ENCODE results near the gene SCN5A.

Gene SCN5A

DNA sequence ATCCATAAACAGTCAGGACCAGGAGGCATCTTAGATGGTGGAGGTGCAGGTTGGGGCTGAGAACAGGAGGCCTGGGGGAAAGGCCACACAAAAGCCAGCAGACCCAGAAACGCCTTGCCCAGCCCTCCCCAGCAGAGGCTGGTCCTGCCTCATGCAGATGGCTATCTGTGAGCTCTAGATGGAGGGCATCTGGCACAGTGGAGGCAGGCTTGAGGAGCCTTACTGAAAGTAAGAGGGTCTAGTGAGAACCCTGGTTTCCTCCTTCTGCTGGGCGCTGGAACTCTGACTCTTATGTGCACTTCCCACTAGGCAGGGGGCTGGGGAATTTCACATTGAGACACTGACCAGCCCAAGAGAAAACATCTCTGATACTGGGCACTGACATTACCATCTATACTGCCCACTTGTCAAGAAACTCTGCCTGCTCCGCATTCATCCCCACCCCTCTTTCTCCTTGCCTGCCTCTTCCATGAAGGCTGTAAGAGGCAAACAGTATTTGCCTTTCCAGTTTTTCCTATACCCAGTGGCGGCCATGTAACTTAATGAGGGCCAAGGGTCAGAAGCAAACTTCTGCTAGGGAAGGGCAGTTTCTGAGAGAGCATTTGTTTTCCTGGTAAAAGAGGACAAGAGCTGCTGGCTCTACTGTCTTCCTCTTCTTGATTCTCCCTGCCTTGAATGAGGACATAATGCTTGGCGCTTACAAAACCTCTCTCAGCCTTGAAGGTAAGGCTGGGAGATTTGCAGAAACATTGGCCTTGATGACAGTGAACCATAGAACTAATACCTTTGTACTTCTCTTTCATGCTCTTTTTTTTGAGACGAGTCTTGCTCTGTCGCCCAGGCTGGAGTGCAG lies 4.4 kb upstream of the SCN5A start:
- CTCF ChIA-PET: interaction anchor here (1.8 to 4.0 kb wide), 4 partner anchors 129 to 158 kb away, joined by 13 to 68 read pairs (median 39); partner anchors contain the start of gene EXOG
- DNase-seq: no peak
- peaks cover 49% of the 10 kb centered on the region for H3K27me3 Mint-ChIP-seq
- no peak overlapping the region for H3K27ac Mint-ChIP-seq
- H3K9me3 Mint-ChIP-seq: no peaks in the 10 kb centered on the region
- no peak overlapping the region for H3K4me3 Mint-ChIP-seq
- no peaks in the 10 kb centered on the region for H3K36me3 Mint-ChIP-seq
- no peaks in the 10 kb centered on the region for H3K4me1 Mint-ChIP-seq

DNA sequence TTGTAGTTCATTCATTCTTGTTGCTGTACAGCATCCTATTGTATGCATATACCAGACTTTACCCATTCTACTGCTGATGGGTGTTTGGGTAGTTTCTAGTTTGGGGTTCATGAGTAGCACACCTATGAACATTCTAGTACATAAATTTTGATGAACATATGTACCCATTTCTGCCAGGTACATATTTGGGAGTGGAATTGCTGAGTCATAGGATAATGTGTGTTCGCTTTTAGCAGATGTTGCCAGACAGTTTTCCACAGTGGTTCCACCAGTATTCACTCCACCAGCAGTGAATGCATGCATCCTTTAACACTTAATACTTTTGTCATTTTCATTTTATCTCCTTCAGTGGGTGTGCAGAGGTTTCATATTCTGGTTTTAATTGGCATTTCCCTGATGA lies 3.4 kb upstream of the SCN5A start:
- no peak overlapping the region for H3K27ac Mint-ChIP-seq
- no peaks in the 10 kb centered on the region for H3K36me3 Mint-ChIP-seq
- peaks cover 5% of the 10 kb centered on the region for H3K4me1 Mint-ChIP-seq
- no peaks in the 10 kb centered on the region for H3K9me3 Mint-ChIP-seq
- H3K4me3 Mint-ChIP-seq: no peak overlapping the region
- peaks cover 40% of the 10 kb centered on the region for H3K27me3 Mint-ChIP-seq
- CTCF ChIA-PET: interaction anchor here (0.7 to 4.0 kb wide), 3 partner anchors 19 to 157 kb away, joined by 3 to 68 read pairs (median 23); partner anchors contain the start of gene EXOG
- no peak for DNase-seq

DNA sequence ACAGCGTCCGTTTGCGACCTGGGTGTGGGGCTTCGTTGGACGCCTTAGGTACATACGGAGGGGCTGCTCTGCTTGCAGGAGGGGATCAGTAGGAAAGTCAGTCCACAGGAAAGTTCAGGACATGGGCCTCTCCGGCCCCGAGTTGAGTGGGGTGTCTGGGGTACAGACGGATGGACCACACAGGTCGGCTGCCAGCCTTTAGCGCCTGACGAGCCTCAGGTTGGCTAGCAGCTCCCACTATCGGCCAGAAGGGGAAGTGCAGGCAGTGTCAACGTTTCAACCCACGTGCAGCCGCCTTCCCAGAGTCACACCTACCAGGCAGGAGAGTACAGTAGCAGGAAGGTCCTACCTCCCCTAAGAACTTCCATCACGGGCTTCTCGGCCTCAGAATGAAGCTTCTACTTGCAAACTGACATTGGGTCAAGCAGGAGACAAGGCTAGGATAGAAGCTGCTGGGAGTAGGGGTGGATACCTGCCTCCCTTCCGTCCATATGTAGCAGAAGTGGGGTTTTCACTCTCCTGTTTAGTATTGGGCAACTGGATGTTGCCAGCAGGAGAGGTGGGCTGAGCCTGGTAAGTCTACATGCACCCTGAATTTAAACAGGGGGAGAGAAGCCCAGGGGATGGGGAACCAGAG lies 1.8 kb upstream of the SCN5A start:
- H3K27me3 Mint-ChIP-seq: peaks cover 23% of the 10 kb centered on the region
- H3K36me3 Mint-ChIP-seq: no peaks in the 10 kb centered on the region
- no peak overlapping the region for H3K27ac Mint-ChIP-seq
- peak; percentile 77 for DNase-seq
- H3K9me3 Mint-ChIP-seq: no peaks in the 10 kb centered on the region
- no peak overlapping the region for H3K4me3 Mint-ChIP-seq
- CTCF ChIA-PET: interaction anchor here (0.5 to 4.0 kb wide), 17 partner anchors 10 to 671 kb away, joined by 3 to 68 read pairs (median 4); partner anchors contain the start of gene EXOG
- peaks cover 5% of the 10 kb centered on the region for H3K4me1 Mint-ChIP-seq

DNA sequence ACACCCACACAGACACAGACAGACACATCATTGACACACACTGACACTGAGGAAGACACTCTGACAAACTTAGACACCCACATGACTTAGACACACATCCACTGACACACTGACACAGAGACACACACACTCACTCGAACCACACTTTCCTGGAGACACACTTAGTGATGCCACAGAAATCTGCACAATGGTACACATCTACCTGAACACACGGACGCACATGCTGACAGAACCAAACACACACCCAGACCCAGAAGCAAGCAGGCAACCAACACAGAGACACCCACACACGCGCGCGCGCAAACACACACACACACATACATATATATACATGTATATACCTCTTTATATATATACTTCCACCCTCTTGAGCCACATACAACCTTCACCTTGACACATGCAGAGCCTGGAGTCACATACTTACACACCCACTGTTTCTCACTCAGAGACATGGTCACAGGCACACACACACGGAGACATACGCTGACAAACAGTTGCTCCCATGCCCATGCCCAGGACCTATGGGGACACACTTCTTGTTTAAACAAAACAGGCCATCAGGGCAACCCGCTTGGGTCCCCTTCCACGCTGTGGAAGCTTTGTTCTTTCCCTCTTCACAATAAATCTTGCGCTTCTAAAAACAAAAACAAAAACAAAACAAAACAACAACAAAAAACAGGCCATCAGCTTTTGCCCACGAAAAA lies 913 bp upstream of the SCN5A start:
- H3K27ac Mint-ChIP-seq: no peak overlapping the region
- H3K4me1 Mint-ChIP-seq: peaks cover 5% of the 10 kb centered on the region
- no peaks in the 10 kb centered on the region for H3K36me3 Mint-ChIP-seq
- H3K27me3 Mint-ChIP-seq: peaks cover 18% of the 10 kb centered on the region
- CTCF ChIA-PET: interaction anchor here (0.7 to 4.0 kb wide), 13 partner anchors 11 to 350 kb away, joined by 3 to 68 read pairs (median 5); partner anchors contain the start of gene EXOG
- no peaks in the 10 kb centered on the region for H3K9me3 Mint-ChIP-seq
- H3K4me3 Mint-ChIP-seq: no peak overlapping the region
- no peak for DNase-seq

DNA sequence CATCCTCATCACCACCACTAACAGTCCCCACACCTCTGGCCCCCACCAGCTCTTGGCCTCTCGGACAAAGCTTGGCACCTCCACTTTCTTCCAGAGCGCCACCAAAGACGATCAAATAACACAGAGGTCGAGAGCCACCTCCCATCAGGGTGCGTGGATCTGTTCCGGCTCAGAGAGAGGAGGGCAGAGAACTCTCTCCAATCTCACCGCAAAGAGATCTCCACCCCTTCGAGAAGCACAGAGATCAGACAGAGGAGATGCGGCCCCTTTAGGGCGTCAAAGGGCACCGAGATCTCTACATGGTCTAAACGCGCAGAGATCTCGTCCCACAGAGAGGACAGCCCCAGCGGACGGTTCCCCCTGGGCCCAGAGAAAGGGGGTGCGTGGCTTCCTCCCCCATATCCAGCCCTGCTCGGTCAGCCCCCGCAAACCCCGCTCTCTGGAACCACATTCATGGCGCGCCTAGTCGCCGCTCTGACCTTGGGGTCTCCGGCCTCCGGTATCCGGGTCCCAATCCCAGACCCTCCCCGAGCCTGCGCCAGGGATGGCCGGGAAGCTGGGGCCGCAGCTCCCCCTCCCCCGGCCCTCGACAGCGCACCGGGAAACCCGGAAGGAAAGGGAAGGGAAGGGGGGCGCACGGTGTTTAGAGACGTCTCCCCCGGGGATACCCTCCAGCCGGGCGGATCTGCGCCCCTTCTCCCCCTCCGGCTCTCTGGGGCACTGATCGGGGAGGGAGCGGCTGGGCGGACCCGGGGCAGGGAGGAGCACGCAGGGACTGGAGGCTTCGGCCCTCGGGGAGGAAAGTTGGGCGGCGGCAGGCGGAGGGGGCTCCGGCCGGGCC lies 608 bp downstream of the SCN5A start:
- H3K27me3 Mint-ChIP-seq: peaks cover 7% of the 10 kb centered on the region
- peak overlapping the region; percentile 64 for H3K4me3 Mint-ChIP-seq
- no peak overlapping the region for H3K27ac Mint-ChIP-seq
- no peaks in the 10 kb centered on the region for H3K36me3 Mint-ChIP-seq
- peak; percentile 46 for DNase-seq
- H3K4me1 Mint-ChIP-seq: peaks cover 5% of the 10 kb centered on the region
- H3K9me3 Mint-ChIP-seq: no peaks in the 10 kb centered on the region
- CTCF ChIA-PET: no interaction called here

DNA sequence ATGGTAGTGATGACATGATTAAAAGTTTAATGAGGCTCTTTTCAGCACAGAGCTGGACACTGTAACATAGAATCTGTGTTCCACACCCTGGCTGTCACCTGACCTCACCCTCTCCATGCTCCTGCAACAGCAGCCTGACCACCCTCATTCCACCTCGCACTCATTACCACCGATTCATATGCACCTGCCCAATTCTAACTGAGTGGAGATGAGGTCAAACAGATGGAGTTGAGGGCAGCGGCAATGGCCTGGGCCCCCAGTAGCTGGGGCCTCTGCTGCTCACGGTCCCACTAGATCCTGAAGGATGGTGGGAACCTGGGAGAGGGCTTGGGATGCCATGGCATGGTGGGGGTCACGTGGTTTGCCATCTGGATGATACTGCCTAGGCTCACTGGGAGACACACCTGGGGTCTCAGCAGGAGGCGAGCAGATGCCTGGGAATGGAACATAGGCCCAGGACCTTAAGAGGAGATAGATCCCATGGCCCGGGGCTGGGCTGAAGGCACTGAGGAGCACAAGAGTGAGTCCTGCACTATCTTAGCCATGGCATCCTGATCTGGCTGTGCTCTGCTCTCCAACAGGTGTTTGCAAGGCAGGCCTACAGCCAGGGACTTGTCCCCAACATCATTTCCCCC lies 1.3 kb downstream of the SCN5A start:
- no peak overlapping the region for H3K27ac Mint-ChIP-seq
- H3K27me3 Mint-ChIP-seq: no peaks in the 10 kb centered on the region
- no peaks in the 10 kb centered on the region for H3K36me3 Mint-ChIP-seq
- H3K4me1 Mint-ChIP-seq: peaks cover 5% of the 10 kb centered on the region
- H3K9me3 Mint-ChIP-seq: no peaks in the 10 kb centered on the region
- DNase-seq: no peak
- H3K4me3 Mint-ChIP-seq: peak overlapping the region; percentile 64
- CTCF ChIA-PET: interaction anchor here (0.5 to 3.5 kb wide), 4 partner anchors 8 to 352 kb away, joined by 3 to 24 read pairs (median 12); no protein-coding TSS in a partner anchor

DNA sequence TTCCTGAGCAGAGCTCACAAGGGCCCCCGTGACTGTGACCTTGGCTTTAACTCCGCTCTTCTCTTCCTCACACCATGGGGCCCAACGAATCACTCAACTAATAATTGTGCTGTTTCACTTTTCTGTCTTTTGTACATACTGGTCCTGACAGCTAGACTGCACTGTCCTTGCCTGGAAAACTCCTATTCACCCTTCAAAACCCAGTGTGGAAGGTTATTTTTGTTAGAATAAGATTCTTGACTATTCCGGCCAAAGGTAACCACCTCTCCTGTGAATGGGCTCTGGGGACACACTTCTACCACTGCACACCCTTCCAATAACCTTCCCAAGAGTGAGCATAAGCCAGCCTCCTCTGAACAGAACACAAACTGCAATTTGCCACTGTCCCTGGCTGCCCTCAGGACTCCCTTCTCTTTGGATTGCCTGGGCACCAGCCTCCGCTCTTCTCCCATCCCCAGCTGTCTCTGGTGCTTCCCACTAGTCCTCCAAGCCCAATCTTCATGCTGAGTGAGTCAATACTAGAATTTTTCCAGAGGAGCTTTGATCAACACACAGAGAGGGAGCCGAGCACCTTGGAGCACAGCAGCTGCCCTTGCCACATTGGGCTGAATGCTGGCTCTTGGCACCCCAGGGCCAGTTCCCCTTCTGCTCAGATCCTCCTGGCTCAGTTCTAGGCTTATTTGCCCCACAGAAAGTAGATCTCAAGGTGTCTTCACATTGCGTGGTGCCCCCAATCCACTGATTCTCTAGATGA lies 2.1 kb downstream of the SCN5A start:
- Mint-ChIP-seq H3K4me3 (no peak overlapping the region), H3K27me3 (no peaks in the 10 kb centered on the region), H3K36me3 (no peaks in the 10 kb centered on the region), H3K4me1 (peaks cover 5% of the 10 kb centered on the region), H3K27ac (no peak overlapping the region), H3K9me3 (no peaks in the 10 kb centered on the region)
- CTCF ChIA-PET: interaction anchor here (0.5 to 3.5 kb wide), 9 partner anchors 9 to 383 kb away, joined by 3 to 24 read pairs (median 9); no protein-coding TSS in a partner anchor
- no peak for DNase-seq

DNA sequence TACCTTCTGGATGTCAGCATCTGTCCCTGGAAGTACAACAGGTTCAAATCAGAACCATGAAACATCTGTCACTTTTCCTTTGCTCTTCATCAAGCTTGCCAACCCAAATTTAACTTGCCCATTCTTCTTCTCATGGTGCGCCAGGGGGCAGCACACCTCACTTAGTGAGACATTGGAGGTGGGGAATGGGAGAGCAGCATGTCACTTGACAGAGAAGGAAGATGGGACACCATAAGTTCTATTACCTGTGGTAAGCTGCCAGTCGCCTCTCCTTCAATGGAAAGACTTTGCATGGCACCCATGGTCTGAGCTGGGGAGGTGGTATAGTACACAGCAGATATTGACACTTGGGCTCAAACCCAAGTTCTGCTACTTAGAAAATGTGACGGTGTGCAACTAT lies 2.9 kb downstream of the SCN5A start:
- Mint-ChIP-seq H3K27me3 (no peaks in the 10 kb centered on the region), H3K36me3 (no peaks in the 10 kb centered on the region), H3K9me3 (no peaks in the 10 kb centered on the region), H3K4me3 (no peak overlapping the region), H3K4me1 (peaks cover 5% of the 10 kb centered on the region), H3K27ac (no peak overlapping the region)
- CTCF ChIA-PET: interaction anchor here (0.6 to 3.5 kb wide), 10 partner anchors 9 to 384 kb away, joined by 3 to 24 read pairs (median 7); no protein-coding TSS in a partner anchor
- DNase-seq: peak; percentile 44

DNA sequence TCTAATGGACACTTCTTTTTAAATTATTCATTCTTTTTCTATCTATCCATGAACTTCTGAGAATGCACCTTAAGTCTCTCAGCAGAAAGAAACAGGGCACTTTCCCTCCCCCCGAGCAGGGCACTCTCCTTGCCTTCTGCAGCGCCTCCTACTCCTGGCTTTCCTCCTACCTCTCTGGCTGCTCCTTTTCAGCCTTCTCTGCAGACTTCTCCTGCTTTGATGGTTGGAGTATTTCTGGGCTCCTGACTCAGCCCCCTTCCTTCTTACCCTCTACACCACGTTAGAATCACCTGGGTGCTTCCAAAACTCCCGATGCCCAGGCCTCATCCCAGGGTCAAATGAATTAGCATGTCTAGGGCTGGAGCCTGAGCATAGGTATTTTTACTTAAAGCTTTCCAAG lies 3.4 kb downstream of the SCN5A start:
- Mint-ChIP-seq H3K4me1 (peaks cover 5% of the 10 kb centered on the region), H3K4me3 (no peak overlapping the region), H3K9me3 (no peaks in the 10 kb centered on the region), H3K27me3 (peaks cover under 1% of the 10 kb centered on the region), H3K36me3 (no peaks in the 10 kb centered on the region), H3K27ac (no peak overlapping the region)
- no peak for DNase-seq
- CTCF ChIA-PET: interaction anchor here (0.6 to 3.5 kb wide), 9 partner anchors 10 to 354 kb away, joined by 3 to 24 read pairs (median 9); no protein-coding TSS in a partner anchor

DNA sequence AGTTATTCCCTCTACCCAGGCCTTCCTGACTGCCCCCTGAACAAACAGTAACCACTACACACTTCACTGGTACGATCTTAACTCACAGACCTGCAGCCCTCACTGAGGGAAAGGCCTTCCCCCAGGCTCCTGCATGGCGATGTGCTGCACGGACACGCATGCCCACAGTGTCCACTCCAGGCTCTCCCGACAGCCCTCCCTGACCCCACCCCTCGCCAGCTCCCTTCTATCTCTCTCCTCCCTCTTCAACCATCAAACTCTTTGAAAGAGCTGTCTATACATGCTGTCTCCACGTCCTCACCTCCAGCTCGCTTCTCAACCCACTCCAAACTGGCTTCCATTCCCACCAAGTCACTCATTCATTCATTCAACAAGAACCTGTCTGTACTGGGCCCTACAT lies 3.9 kb downstream of the SCN5A start:
- Mint-ChIP-seq H3K4me1 (peaks cover 5% of the 10 kb centered on the region), H3K9me3 (no peaks in the 10 kb centered on the region), H3K27me3 (peaks cover 4% of the 10 kb centered on the region), H3K4me3 (no peak overlapping the region), H3K27ac (no peak overlapping the region), H3K36me3 (no peaks in the 10 kb centered on the region)
- no peak for DNase-seq
- CTCF ChIA-PET: interaction anchor here (1.2 to 3.5 kb wide), 4 partner anchors 17 to 355 kb away, joined by 4 to 24 read pairs (median 12); no protein-coding TSS in a partner anchor

DNA sequence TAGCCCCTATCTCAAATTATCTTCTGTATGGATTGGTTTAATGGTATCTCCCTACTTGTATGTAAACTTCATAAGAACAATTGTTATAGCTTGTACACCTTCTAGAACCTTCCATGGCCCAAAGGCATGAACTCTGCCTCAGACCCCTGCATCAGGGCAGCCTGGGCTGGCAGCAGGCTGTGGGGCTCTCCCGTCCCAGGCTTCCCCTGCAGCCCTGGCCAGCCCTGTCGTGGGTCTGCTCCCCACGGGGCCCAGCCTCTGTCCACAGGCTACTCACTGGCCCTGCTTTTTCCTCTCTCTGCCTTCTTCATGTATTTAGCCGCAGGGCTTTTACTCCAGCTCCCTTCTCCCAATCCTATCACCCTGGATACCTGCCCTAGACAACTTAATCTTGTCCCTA lies 4.4 kb downstream of the SCN5A start:
- no peaks in the 10 kb centered on the region for H3K9me3 Mint-ChIP-seq
- peaks cover 5% of the 10 kb centered on the region for H3K4me1 Mint-ChIP-seq
- CTCF ChIA-PET: interaction anchor here (2.7 to 3.5 kb wide), 3 partner anchors 18 to 355 kb away, joined by 11 to 24 read pairs (median 13); no protein-coding TSS in a partner anchor
- no peaks in the 10 kb centered on the region for H3K36me3 Mint-ChIP-seq
- no peak overlapping the region for H3K27ac Mint-ChIP-seq
- H3K27me3 Mint-ChIP-seq: peaks cover 4% of the 10 kb centered on the region
- no peak for DNase-seq
- no peak overlapping the region for H3K4me3 Mint-ChIP-seq

DNA sequence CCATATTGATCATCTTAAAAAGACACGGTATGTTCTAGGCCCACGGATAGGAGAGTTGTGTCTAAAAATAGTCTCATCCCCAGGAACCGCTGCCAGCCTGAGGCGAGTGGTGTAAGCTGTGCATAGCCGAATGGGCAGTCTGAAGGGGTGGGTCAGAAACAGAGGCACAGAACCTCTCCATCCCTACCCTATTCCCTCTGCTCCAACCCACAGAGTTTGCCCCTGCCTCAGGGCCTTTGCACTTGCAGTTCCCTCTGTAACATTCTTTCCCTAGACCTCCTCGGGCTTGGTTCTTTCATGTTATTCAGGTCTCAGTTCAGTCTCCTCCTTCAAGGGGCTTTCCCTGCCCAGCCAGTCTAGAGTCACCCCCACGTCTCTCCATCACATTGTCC lies 4.8 kb downstream of the SCN5A start:
- Mint-ChIP-seq H3K4me1 (peaks cover 5% of the 10 kb centered on the region), H3K27ac (no peak overlapping the region), H3K4me3 (no peak overlapping the region), H3K9me3 (no peaks in the 10 kb centered on the region), H3K36me3 (no peaks in the 10 kb centered on the region), H3K27me3 (peaks cover 4% of the 10 kb centered on the region)
- DNase-seq: no peak
- CTCF ChIA-PET: interaction anchor here (2.7 to 3.5 kb wide), 2 partner anchors 18 to 124 kb away, joined by 11 to 24 read pairs; no protein-coding TSS in a partner anchor

All from activated naive CD4-positive, alpha-beta T cell treated with anti-CD3 and anti-CD28 coated beads, Interleukin-2, amount 10 ng/mL, durations not matched to agents 7 days and 5 days (primary cell).